MCF 10A (cell line): ENCODE measurements around the gene ZNF524. TPM values are rescaled to one million over a fixed set of nuclear protein-coding genes. Genes with fewer than 3 reads are reported as not detected.

Experiments
- BruUV-seq: library from RNA; stranded (reverse); fragments of 400-500 nt; replicated peaks from 2 replicates; lab custom pipeline; 2021; lab: Mats Ljungman, UMichigan
- CTCF ChIA-PET: fragments of 300-600 bp; sonication (Branson Sonifier 250); formaldehyde crosslinking; extraction: SDS; loops from one replicate; lab custom pipeline; 2021; ENCODE audit warnings: antibody characterized with exemption, inconsistent platforms; lab: Yijun Ruan, JAX
- POLR2A ChIA-PET: fragments of 300-600, 350-650 bp; sonication (Branson Sonifier 250); formaldehyde crosslinking; extraction: SDS; loops from one replicate; lab custom pipeline; 2020; ENCODE audit warnings: antibody characterized with exemption, inconsistent platforms; lab: Yijun Ruan, JAX
- DNase-seq: peaks from one replicate; pipeline ENCODE4 v3.0.0-alpha.2; 2018; ENCODE audit not compliant: unreplicated experiment
- H3K27ac Mint-ChIP-seq: one replicate; pipeline ENCODE4 v1.8.0; 2022; ENCODE audit warnings: mild to moderate bottlenecking, low read depth, mixed read lengths; ENCODE audit not compliant: unreplicated experiment
- H3K27me3 Mint-ChIP-seq: one replicate; pipeline ENCODE4 v1.8.0; 2022; ENCODE audit warnings: mixed read lengths; ENCODE audit not compliant: insufficient read depth, unreplicated experiment
- H3K36me3 Mint-ChIP-seq: one replicate; pipeline ENCODE4 v1.8.0; 2022; ENCODE audit warnings: mild to moderate bottlenecking, moderate library complexity, mixed read lengths; ENCODE audit not compliant: insufficient read depth, unreplicated experiment
- H3K4me1 Mint-ChIP-seq: one replicate; pipeline ENCODE4 v1.8.0; 2022; ENCODE audit warnings: mixed read lengths; ENCODE audit not compliant: insufficient read depth, unreplicated experiment
- H3K4me3 Mint-ChIP-seq: one replicate; pipeline ENCODE4 v1.8.0; 2022; ENCODE audit warnings: mild to moderate bottlenecking, moderate library complexity, mixed read lengths; ENCODE audit not compliant: unreplicated experiment
- H3K9me3 Mint-ChIP-seq: one replicate; pipeline ENCODE4 v1.8.0; 2022; ENCODE audit warnings: mixed read lengths; ENCODE audit not compliant: unreplicated experiment
- CTCF ChIP-seq: fragments of 200-600 bp; IDR thresholded peaks from one replicate; pipeline ENCODE4 v1.8.0; 2022; ENCODE audit warnings: antibody characterized with exemption, mild to moderate bottlenecking; ENCODE audit not compliant: unreplicated experiment
- intact Hi-C: fragments of 100-400 bp; cut with micrococcal nuclease; formaldehyde crosslinking; loops from 2 replicates; pipeline ENCODE4 v1.14.1; 2022
- total RNA-seq: library from RNA; stranded (reverse); gene quantifications from 2 replicates; pipeline ENCODE4 v1.2.3, GENCODE V29; 2022

ZNF524 gene
- total RNA-seq, 1 experiment from 2014 or later = 17.6 TPM

GRCh38 chr19:55613396-55613795 lies 13.3 kb downstream of the ZNF524 start:
- no peak overlapping the region for H3K4me3 Mint-ChIP-seq
- H3K36me3 Mint-ChIP-seq = peaks cover 26% of the 10 kb centered on the region
- no peak for DNase-seq
- no peaks in the 10 kb centered on the region for H3K4me1 Mint-ChIP-seq
- POLR2A ChIA-PET = interaction anchor here (1.0 kb wide), 1 partner anchor 13 kb away, joined by 3 read pairs; no protein-coding TSS in a partner anchor
- CTCF ChIA-PET = no interaction called here
- intact Hi-C loops = no loop called here
- no peaks in the 10 kb centered on the region for H3K9me3 Mint-ChIP-seq
- BruUV-seq = no TSS peak
- TF ChIP-seq CTCF = no peak
- no peak overlapping the region for H3K27ac Mint-ChIP-seq
- no peaks in the 10 kb centered on the region for H3K27me3 Mint-ChIP-seq

DNA sequence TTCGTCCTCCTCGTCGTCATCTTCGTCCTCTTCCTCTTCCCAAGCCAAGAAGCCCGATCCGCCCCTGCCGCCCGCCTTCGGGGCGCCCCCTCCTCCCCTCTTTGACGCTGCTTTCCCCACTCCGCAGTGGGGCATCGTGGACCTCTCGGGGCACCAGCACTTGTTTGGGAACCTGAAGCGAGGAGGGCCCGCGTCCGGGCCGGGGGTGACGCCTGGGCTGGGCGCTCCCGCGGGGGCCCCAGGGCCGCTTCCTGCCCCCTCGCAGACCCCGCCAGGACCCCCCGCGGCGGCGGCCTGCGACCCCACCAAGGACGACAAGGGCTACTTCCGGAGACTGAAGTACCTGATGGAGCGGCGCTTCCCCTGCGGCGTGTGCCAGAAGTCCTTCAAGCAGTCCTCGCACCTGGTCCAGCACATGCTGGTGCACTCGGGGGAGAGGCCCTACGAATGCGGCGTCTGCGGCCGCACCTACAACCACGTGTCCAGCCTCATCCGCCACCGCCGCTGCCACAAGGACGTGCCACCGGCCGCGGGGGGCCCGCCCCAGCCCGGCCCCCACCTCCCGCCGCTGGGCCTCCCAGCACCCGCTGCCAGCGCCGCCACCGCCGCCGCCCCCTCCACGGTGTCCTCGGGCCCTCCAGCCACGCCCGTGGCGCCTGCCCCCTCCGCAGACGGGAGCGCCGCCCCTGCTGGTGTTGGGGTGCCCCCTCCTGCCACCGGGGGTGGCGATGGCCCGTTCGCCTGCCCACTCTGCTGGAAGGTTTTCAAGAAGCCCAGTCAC lies 14.0 kb downstream of the ZNF524 start:
- CTCF ChIA-PET = no interaction called here
- no peak overlapping the region for H3K27ac Mint-ChIP-seq
- no peaks in the 10 kb centered on the region for H3K9me3 Mint-ChIP-seq
- no peaks in the 10 kb centered on the region for H3K27me3 Mint-ChIP-seq
- intact Hi-C loops = no loop called here
- no TSS peak for BruUV-seq
- peaks cover 20% of the 10 kb centered on the region for H3K36me3 Mint-ChIP-seq
- no peak overlapping the region for H3K4me3 Mint-ChIP-seq
- DNase-seq = no peak
- no peaks in the 10 kb centered on the region for H3K4me1 Mint-ChIP-seq
- TF ChIP-seq CTCF = no peak
- POLR2A ChIA-PET = no interaction called here

- POLR2A ChIA-PET = no interaction called here
- no peak overlapping the region for H3K27ac Mint-ChIP-seq
- no peaks in the 10 kb centered on the region for H3K9me3 Mint-ChIP-seq
- no TSS peak for BruUV-seq
- intact Hi-C loops = no loop called here
- no peak for TF ChIP-seq CTCF
- no peaks in the 10 kb centered on the region for H3K4me1 Mint-ChIP-seq
- H3K36me3 Mint-ChIP-seq = peaks cover 28% of the 10 kb centered on the region
- no peak overlapping the region for H3K4me3 Mint-ChIP-seq
- no peak for DNase-seq
- CTCF ChIA-PET = no interaction called here
- no peaks in the 10 kb centered on the region for H3K27me3 Mint-ChIP-seq
Observed at GRCh38 chr19:55614711-55615542, 14.8 kb downstream of the ZNF524 start.
